NCI-H526 (cell line): ENCODE measurements around the gene NDUFB7.

Source experiments
- DNase-seq, 2 experiments: peaks; one replicate each; lab custom pipeline; 2025; lab: John Stamatoyannopoulos, UW

Gene NDUFB7

DNA sequence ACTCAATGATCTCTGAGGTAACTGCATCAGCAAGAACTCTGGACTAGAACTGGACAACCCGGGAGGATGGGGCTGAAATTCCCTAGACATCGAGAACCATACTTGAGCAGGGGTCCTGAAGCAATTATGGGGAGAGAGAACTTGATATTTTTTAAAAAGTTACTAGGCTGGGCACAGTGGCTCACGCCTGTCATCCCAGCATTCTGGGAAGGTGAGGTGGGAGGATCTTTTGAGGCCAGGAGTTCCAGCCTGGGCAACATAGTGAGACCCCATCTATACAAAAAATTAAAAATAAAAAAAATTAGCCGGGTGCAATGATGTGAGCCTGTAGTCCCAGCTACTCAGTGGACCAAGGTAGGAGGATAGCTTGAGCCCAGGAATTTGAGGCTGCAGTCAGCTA, 51.3 kb downstream of the NDUFB7 start:
- DNase-seq, result no peak

DNA sequence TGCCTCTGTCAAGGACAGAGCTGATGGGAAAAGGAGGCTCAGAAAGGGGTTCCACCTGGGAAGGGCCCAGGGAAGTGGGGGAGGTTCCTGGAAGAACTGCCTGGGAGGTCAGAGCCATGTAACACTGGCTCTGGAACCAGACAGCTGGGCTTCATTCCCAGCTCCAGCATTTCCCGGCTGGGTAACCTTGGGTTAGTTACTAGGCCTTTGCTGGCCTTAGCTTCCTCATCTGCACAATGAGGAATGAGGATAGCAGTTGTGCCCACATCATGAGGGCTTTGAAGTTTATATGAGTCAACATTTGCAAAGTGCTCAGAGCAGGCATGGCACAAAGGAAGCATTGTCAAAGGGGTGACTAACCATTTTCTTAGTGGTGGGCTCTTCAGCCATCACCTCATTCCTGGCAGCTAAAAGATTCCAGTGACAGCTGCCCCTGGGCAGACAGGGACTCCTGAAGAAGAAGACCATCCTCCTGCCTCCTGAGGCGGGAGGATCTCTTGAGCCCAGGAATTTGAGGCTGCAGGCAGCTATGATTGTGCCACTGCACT, 51.9 kb downstream of the NDUFB7 start:
- no peak for DNase-seq

DNA sequence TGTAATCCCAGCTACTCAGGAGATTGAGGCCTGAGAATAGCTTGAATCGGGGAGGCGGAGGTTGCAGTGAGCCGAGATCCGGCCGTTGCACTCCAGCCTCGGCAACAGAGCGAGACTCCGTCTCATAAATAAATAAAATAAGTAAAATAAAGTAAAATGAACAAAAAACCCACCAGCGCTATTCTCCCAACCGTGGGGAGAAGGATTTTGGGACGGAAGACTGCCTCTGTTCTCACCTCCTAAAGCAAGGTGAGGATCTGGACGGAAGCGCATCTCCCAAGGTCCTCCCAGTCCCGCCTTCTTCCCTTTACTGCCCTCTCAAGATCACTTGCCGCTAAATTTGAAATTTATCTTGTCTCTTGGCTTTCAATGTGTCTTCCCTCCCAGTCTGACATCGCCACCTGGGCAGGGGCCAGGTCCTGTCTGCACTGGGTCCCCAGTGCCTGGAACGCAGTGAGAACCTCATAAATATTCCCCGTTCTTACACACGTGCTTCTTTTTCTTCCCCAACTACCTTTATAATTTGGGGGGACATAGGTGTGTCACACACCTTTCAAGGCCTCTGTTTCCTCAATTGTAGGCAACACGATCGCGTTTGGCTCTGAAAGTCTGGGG, 52.5 kb downstream of the NDUFB7 start:
- DNase-seq, result no peak

DNA sequence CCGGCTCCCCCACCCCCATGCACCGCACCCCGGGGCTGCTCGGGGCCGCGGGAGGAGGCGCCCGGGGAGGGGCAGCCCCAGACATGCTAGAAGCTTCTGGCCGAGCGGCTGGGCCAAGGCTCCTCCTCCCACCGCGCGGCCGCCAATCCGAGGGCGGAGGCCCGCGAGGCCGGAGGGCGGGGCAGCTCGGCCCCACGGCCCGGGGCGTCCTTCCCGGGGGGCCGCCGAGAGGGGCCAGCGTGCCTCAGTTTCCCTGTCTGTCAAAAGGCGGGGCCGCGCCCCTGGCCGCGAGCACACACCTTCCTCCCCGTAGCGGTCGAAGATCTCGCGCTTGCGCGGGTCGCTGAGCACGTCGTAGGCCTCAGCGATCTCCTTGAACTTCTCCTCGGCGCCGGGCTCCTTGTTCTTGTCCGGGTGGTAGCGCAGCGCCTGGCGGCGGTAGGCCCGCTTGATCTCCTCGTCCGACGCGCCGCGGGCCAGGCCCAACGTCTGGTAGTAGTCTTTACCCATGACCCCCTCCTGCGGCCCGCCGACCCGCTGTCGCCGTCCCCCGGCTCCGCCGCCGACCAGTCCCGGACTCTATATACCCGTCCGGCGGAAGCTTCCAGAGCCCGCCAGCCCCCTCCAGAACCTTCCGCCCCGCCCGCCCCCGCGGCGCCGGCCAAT, 53.9 kb downstream of the NDUFB7 start, which contains the start of gene DNAJB1:
TSS of gene DNAJB1 (minus strand) at position 558 of the 666 bp plus-strand sequence. CDS start at position 510, 48 bp downstream.
- peak; percentile 36 to 57 for DNase-seq

DNA sequence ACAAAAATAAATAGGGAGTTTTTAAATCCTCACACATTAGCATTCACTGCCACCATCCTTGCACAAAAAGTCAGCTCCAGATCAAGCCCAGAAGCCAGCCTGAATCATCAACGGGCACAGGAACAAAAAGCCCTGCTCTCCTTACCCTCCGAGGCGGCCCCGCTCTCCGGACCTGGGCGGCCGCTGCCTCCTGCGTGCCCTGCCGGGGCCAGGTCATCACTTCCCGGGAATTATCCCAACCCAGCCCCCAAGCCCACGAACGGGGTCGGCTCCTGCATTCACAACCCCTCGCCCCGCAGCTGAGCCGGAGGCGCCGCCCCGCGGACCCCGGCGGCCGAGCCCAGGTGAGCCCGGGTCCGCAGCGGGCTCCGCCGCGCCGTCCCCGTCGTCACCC, 54.4 kb downstream of the NDUFB7 start:
- no peak for DNase-seq

DNA sequence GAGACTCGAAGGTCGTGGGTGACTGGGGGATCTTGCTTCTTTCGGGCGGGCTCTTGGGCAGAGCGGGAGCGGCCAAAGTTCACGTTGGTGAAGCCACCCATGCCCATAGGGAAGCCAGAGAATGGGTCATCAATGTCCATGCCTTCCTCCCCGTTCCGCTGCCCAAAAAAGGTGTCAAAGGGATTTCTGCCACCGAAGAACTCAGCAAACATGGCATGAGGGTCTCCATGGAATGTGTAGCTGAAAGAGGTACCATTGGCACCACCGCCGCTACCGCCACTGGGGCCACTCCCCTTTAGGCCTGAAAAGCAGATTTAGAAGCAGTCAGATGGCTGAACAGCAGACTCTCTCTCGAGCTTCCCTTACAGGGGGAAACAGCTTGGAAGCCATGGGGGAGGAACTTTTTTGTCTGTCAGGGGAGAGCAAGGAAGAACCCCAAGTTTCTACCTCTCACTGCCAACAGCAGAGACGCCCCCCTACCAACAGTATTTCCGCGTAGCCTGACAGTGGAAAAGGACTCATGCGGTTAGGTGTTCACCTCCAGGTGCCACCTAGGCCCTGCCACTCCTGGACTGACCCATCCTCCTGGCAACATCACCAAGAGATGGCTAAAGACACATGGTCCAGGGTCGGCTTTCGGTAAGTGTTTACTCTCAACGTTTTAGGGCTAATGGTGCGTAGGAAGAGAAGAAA, 55.0 kb downstream of the NDUFB7 start:
- no peak for DNase-seq
